Endodermal cell (in vitro differentiated cells): ENCODE data around the gene HS1BP3. TPM values are rescaled to one million over a fixed set of nuclear protein-coding genes. Genes with fewer than 3 reads are reported as not detected.

ENCODE experiments used
- DNase-seq: peaks from one replicate; pipeline ENCODE4 v3.0.0-alpha.2; 2017
- H3K27ac ChIP-seq: 2 replicates; pipeline ENCODE4 v1.5.1; 2013; ENCODE audit warnings: mild to moderate bottlenecking, low read depth, low read length, moderate library complexity
- H3K27me3 ChIP-seq: 2 replicates; pipeline ENCODE4 v1.6.1; 2013; ENCODE audit warnings: mild to moderate bottlenecking, low read length, moderate library complexity; ENCODE audit not compliant: insufficient read depth, control insufficient read depth, poor library complexity, severe bottlenecking
- H3K36me3 ChIP-seq: 2 replicates; pipeline ENCODE4 v1.7.0; 2013; ENCODE audit warnings: mild to moderate bottlenecking, low read length, moderate library complexity; ENCODE audit not compliant: control insufficient read depth, insufficient read depth
- H3K4me1 ChIP-seq: one replicate; pipeline ENCODE4 v1.7.0; 2013; ENCODE audit warnings: low read length; ENCODE audit not compliant: control insufficient read depth, insufficient read depth
- H3K4me3 ChIP-seq: 2 replicates; pipeline ENCODE4 v1.5.1; 2013; ENCODE audit warnings: mild to moderate bottlenecking, low read length, moderate library complexity
- H3K9ac ChIP-seq: 2 replicates; pipeline ENCODE4 v1.6.1; 2013; ENCODE audit warnings: mild to moderate bottlenecking, low read length, moderate library complexity; ENCODE audit not compliant: poor library complexity, severe bottlenecking; ENCODE audit errors: extremely low read depth
- H3K9me3 ChIP-seq: 2 replicates; pipeline ENCODE4 v1.6.1; 2013; ENCODE audit warnings: mild to moderate bottlenecking, low read length, moderate library complexity; ENCODE audit not compliant: control insufficient read depth
- H3K27ac Mint-ChIP-seq: 2 replicates; pipeline ENCODE4 v1.8.0; 2020; ENCODE audit warnings: mixed read lengths
- H3K27me3 Mint-ChIP-seq: 2 replicates; pipeline ENCODE4 v1.8.0; 2021; ENCODE audit warnings: mild to moderate bottlenecking, mixed read lengths; ENCODE audit not compliant: insufficient read depth
- H3K36me3 Mint-ChIP-seq: 2 replicates; pipeline ENCODE4 v1.8.0; 2020; ENCODE audit warnings: low read depth, mixed read lengths
- H3K4me1 Mint-ChIP-seq: 2 replicates; pipeline ENCODE4 v1.8.0; 2020; ENCODE audit warnings: mixed read lengths
- H3K4me3 Mint-ChIP-seq: 2 replicates; pipeline ENCODE4 v1.8.0; 2020; ENCODE audit warnings: mild to moderate bottlenecking, moderate library complexity, mixed read lengths
- H3K9me3 Mint-ChIP-seq: 2 replicates; pipeline ENCODE4 v1.8.0; 2020; ENCODE audit warnings: mild to moderate bottlenecking, mixed read lengths
- WGBS, 2 experiments: methylation state at CpG; one replicate each; pipeline versions ENCODE4 v1.1.5 to v1.1.7; 2013; ENCODE audit warnings: missing lambda C conversion rate in 2 of 2, mixed read lengths in 1 of 2; ENCODE audit not compliant: insufficient coverage in 1 of 2, insufficient read length in 1 of 2; 5-methylcytosine and 5-hydroxymethylcytosine counted together
- total RNA-seq, 2 donors: library from RNA; stranded (reverse); fragmentation: NEBNext Ultra II Directional in 1 of 2; extraction: Animal tissue kit (Norgen Biotek cat#: 25700) in 1 of 2; gene quantifications; 2 replicates in 1 of 2; 3 replicates in 1 of 2; pipeline ENCODE4 v1.2.1, GENCODE V29; 2021
- TF ChIP-seq, protein P1 (sequence below): fragments of 200-600 bp; sonication (generic); conservative IDR thresholded peaks from 2 replicates; pipeline ENCODE4 v1.5.0; 2021; ENCODE audit warnings: antibody characterized with exemption, mild to moderate bottlenecking

The HS1BP3 gene
- total RNA-seq, 2 donors from 2014 or later: 23.0 to 26.2 TPM

DNA sequence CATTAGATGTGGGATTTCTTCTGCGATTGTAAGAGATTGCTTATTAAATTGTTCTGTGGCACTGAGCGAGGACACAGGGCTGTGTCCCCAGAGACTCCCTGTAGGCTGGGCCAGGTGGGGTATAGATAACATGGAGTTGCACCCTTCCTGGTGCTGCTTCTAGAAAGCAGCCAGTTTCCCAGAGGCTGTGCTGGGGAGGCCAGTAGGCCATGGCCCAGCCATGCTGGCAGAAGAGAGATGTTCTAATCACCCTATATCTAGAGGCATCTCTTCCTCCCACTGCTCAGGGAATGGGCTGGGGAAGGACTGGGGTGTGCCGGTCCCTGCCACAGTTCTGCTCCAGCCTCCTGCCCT is 66.9 kb downstream of the HS1BP3 start:
- Mint-ChIP-seq H3K27ac (peak overlapping the region; percentile 92), H3K4me3 (no peak overlapping the region)
- WGBS, 2 experiments: 90 to 100% methylated on average over 2 to 3 of the region's 3 CpGs

DNA sequence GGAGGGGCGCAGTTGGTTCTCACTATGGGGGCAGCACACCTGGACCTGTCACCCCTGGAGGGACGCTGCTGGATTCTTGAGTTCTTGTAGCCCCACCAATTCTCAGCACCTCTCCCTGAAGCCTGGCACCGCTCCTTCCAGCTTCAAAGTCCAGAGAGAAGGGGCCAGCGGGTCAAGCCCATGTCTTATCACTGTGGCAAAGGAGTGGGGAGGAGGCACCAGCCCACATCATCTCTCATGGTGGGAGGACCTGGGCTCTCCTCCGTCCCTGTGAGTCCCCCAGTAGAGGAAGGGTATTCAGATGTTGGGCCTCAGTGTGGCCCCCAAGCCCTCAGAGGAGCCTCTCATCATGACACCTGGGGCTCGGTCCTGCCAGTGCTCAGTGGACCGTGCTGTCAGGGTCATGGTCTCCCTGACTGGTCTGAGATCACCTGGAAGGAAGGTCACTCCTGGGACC is 67.4 kb downstream of the HS1BP3 start:
- Mint-ChIP-seq H3K36me3 (no peaks in the 10 kb centered on the region), H3K4me1 (peaks cover 18% of the 10 kb centered on the region), H3K9me3 (peaks cover 13% of the 10 kb centered on the region), H3K27ac (no peak overlapping the region), H3K4me3 (no peak overlapping the region), H3K27me3 (peaks cover 9% of the 10 kb centered on the region)
- no peak overlapping the region for H3K4me3 ChIP-seq
- peaks cover 6% of the 10 kb centered on the region for H3K9me3 ChIP-seq
- H3K27ac ChIP-seq: no peak overlapping the region
- no peaks in the 10 kb centered on the region for H3K27me3 ChIP-seq
- H3K4me1 ChIP-seq: peaks cover 9% of the 10 kb centered on the region
- no peak for DNase-seq
- H3K36me3 ChIP-seq: no peaks in the 10 kb centered on the region
- 92 to 98% methylated on average over 4 to 7 of the region's 7 CpGs for WGBS, 2 experiments
- no peak overlapping the region for H3K9ac ChIP-seq
- TF ChIP-seq, protein P1, sequence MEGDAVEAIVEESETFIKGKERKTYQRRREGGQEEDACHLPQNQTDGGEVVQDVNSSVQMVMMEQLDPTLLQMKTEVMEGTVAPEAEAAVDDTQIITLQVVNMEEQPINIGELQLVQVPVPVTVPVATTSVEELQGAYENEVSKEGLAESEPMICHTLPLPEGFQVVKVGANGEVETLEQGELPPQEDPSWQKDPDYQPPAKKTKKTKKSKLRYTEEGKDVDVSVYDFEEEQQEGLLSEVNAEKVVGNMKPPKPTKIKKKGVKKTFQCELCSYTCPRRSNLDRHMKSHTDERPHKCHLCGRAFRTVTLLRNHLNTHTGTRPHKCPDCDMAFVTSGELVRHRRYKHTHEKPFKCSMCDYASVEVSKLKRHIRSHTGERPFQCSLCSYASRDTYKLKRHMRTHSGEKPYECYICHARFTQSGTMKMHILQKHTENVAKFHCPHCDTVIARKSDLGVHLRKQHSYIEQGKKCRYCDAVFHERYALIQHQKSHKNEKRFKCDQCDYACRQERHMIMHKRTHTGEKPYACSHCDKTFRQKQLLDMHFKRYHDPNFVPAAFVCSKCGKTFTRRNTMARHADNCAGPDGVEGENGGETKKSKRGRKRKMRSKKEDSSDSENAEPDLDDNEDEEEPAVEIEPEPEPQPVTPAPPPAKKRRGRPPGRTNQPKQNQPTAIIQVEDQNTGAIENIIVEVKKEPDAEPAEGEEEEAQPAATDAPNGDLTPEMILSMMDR: no peak

More for the DNA sequence above, 66.9 kb downstream of the HS1BP3 start:
- no peaks in the 10 kb centered on the region for H3K27me3 ChIP-seq
- TF ChIP-seq, protein P1: no peak
- Mint-ChIP-seq H3K4me1 (peaks cover 18% of the 10 kb centered on the region), H3K36me3 (no peaks in the 10 kb centered on the region), H3K9me3 (peaks cover 13% of the 10 kb centered on the region), H3K27me3 (peaks cover 9% of the 10 kb centered on the region)
- DNase-seq: no peak
- H3K9ac ChIP-seq: no peak overlapping the region
- H3K4me3 ChIP-seq: no peak overlapping the region
- H3K27ac ChIP-seq: peak overlapping the region; percentile 11
- H3K36me3 ChIP-seq: no peaks in the 10 kb centered on the region
- peaks cover 6% of the 10 kb centered on the region for H3K9me3 ChIP-seq
- H3K4me1 ChIP-seq: peaks cover 9% of the 10 kb centered on the region

DNA sequence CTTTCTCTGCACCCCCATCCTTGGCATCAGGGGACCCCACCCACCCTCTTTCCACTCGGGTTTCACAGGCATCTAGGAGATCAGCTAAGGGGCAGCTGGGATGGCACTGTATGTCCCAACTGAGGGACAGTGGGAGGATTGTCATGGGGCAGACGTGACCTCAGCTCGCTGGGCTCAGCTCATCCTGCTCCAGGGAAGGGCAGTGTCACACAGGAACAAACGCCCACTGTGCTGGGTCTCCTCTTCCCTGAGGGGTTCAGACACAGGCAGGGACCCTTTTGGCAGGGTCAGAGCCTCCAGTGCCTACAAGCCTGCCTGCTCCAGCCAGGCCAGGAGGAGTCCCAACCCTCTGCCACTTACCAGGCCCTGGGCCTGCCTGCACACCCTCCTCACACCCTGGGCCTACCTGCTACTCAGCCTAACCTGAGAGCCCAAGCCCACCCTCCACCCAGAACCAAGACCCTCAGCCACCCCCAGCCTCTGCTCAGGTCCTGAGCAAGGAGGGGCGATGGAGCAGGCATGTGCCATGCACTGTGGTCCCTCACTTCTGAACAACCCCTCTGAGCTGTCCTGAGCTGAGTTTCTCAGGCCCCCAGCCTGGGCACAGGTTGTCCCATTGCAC is 68.2 kb downstream of the HS1BP3 start:
- Mint-ChIP-seq H3K4me1 (peaks cover 18% of the 10 kb centered on the region), H3K27ac (no peak overlapping the region), H3K9me3 (peaks cover 13% of the 10 kb centered on the region), H3K36me3 (no peaks in the 10 kb centered on the region), H3K4me3 (no peak overlapping the region), H3K27me3 (peaks cover 9% of the 10 kb centered on the region)
- H3K9ac ChIP-seq: no peak overlapping the region
- TF ChIP-seq, protein P1: no peak
- H3K4me1 ChIP-seq: peaks cover 9% of the 10 kb centered on the region
- no peak overlapping the region for H3K27ac ChIP-seq
- H3K9me3 ChIP-seq: peaks cover 6% of the 10 kb centered on the region
- no peak for DNase-seq
- 88 to 100% methylated on average over 3 to 5 of the region's 5 CpGs for WGBS, 2 experiments
- no peaks in the 10 kb centered on the region for H3K36me3 ChIP-seq
- no peak overlapping the region for H3K4me3 ChIP-seq
- H3K27me3 ChIP-seq: no peaks in the 10 kb centered on the region
